Measurements from ENCODE around the gene ZNF638.
A peak's percentile ranks its signal among the peaks of the same experiment; 100 is the strongest.
"Not testable (repeated sequence)": the region's sequence is repeated elsewhere in the genome, so short reads cannot be mapped to it uniquely, and the experiment has no call there.

ZNF638 gene, protein sequence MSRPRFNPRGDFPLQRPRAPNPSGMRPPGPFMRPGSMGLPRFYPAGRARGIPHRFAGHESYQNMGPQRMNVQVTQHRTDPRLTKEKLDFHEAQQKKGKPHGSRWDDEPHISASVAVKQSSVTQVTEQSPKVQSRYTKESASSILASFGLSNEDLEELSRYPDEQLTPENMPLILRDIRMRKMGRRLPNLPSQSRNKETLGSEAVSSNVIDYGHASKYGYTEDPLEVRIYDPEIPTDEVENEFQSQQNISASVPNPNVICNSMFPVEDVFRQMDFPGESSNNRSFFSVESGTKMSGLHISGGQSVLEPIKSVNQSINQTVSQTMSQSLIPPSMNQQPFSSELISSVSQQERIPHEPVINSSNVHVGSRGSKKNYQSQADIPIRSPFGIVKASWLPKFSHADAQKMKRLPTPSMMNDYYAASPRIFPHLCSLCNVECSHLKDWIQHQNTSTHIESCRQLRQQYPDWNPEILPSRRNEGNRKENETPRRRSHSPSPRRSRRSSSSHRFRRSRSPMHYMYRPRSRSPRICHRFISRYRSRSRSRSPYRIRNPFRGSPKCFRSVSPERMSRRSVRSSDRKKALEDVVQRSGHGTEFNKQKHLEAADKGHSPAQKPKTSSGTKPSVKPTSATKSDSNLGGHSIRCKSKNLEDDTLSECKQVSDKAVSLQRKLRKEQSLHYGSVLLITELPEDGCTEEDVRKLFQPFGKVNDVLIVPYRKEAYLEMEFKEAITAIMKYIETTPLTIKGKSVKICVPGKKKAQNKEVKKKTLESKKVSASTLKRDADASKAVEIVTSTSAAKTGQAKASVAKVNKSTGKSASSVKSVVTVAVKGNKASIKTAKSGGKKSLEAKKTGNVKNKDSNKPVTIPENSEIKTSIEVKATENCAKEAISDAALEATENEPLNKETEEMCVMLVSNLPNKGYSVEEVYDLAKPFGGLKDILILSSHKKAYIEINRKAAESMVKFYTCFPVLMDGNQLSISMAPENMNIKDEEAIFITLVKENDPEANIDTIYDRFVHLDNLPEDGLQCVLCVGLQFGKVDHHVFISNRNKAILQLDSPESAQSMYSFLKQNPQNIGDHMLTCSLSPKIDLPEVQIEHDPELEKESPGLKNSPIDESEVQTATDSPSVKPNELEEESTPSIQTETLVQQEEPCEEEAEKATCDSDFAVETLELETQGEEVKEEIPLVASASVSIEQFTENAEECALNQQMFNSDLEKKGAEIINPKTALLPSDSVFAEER (N-terminal part only)

DNA sequence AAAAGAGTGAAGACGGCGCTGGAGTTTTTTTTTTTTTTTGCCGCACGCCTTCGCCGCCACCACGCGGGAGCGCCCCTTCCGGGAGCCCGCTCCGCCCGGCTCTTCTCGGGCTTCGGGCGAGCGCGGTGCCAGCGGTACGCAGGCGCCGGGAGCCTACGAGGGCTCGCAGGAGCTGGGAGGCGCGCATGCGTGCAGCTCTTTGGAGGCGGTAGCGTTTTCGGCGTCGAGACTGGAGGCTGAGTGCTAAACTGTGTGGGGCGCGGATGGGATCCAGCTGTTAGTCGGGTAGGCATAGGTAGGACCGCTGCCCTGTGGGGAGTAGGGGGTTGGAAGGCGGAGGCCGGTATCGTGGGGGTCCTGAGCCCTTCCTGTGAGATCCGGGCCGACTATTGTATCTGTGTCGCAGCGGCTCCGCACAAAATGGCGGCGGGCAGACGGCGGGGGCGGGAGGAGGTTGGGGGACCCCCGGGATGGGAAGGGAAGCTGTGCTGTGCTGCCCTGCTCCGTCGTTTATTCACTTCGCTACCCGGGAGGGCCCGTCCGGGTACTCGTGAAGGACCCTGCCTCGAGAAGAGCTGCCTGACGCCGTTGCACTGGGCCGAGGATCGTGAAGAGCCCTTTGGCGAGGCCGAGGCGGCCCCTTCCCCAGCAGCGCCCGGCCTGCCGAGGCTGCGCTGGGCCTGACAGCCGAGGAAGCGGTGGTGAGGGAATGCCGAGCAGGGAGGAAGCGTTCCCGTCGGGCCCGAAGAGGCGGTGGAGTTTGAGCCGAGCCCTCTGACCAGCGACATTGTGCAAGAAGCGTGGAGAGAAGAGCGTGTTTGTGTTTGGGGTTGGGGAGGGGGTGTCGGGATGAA lies at the start of gene ZNF638:
TSS of gene ZNF638 (plus strand) at position 202 of the 854 bp plus-strand sequence. CDS start 17,173 bp downstream, outside the sequence.
- DNase-seq (ENCODE audit: low read depth) = peak; percentile 81

DNA sequence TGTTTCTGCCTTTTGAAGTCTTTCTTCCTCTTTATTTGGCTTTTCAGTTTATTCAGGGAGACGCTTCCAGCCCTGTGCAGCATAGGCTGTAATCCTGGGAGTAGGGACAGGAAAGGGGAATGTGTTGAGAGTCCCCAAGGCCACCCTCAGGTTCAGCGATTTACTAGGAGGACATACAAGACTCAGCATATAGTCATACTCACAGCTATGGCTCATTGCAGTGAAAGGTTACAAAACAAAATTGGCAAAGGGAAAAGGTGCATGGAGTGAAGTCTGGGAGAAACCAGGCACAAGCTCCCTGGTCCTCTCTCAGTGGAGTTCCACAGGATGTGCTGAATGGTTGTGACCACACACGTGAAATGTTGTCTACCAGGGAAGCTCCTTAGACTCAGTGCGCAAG lies 49.6 kb upstream of the ZNF638 start:
- no peak for DNase-seq (ENCODE audit: low read depth)

DNA sequence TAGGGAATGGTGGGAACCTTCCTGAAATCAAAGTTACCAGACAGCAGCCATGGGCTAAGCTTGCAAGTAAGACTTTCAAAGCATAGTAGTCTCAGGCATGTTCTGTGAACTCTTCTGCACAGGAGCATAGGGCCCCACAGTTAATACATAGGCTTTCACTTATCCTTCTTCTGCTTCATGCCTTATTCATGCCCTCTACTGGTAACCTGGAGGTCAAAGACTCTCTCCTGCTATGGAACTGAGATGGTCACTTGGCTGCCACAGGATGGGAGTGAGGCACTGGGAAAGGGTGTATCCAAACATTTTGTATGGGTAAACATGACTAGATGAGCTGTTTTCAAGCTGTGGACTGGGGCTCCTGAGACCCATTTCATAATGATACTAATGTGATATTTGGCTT lies 49.1 kb upstream of the ZNF638 start:
- no peak for DNase-seq (ENCODE audit: low read depth)

DNA sequence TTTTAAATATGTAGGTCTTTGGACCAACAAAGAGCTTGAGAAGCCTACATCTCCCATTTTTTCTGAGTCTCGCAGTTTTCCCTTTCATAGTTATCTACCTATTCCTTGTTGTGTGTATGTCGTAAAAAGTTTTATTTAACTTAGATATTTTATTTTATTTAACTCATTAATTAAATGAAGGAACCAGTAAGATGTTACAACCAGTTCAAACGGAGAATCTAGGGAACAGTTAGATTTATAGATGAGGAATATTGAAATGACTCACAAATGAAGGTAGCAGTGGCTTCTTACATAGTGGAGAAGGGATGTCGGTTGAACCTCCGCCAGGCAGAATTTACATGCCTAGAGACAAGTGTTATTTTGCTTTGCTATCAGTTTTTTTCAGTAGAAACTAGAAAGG lies 48.5 kb upstream of the ZNF638 start:
- no peak for DNase-seq (ENCODE audit: low read depth)

DNA sequence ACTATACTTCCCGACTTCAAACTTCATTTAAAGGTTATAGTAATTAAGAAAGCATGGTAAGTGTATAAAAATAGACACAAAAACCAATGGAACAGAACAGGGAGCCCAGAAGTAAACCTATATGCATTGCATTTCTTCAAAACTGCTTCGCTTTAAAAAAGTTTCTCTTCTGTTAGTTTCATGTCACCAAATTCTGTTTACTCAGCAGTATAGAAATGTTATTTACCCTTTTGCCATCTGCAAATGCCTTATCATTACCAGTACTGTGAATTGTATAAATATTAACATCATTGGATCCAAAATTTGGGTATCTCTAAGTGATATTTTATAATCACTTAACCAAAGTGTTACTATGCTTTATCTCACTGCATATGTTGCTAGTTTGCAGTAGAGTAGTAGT lies 45.9 kb upstream of the ZNF638 start:
- DNase-seq (ENCODE audit: low read depth) = no peak

DNA sequence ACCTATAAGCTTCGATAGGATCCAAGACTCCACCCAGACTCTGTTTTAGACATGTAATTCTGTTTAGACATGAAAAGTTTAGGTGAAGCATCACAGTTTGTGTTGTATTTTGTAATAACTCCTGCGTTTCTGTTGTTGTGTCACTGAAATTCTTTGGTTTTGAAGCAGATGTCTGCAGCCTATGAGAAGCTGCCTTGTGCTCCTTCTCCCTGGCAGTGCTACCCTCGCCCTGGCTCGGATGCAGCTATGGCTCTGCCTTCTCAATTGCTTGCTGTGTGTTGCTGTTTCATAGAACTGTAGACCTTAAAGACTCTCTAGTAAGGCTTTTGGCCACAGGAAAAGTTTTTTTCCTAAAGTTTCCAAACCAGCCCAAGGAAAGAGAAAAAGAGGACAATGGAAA lies 40.2 kb upstream of the ZNF638 start:
- DNase-seq (ENCODE audit: low read depth) = no peak

GRCh38 chr2:71292159-71292558 lies 39.4 kb upstream of the ZNF638 start:
- no peak for DNase-seq (ENCODE audit: low read depth)

GRCh38 chr2:71298914-71299313 lies 32.7 kb upstream of the ZNF638 start:
- no peak for DNase-seq (ENCODE audit: low read depth)

DNA sequence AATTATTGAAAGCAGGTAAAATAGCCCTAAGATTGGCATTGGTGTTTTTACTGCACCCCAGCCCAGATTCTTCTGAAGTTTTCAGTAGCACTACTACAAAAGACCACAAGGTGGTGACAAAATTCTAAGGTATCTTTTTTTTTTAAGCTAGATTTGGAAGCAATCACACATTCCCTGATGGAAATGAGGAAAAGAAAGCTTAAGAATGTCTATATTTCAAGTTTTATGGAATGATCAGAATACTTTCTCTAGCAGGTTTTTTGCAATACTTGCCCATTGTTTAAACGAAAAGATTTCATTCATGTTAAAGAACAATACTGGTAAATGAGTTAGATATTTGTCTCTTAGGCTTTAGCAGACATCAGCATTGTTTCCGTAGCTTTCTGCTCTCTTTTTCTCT lies 32.1 kb upstream of the ZNF638 start:
- DNase-seq (ENCODE audit: low read depth) = no peak

GRCh38 chr2:71303849-71304248 lies 27.7 kb upstream of the ZNF638 start:
- no peak for DNase-seq (ENCODE audit: low read depth)

DNA sequence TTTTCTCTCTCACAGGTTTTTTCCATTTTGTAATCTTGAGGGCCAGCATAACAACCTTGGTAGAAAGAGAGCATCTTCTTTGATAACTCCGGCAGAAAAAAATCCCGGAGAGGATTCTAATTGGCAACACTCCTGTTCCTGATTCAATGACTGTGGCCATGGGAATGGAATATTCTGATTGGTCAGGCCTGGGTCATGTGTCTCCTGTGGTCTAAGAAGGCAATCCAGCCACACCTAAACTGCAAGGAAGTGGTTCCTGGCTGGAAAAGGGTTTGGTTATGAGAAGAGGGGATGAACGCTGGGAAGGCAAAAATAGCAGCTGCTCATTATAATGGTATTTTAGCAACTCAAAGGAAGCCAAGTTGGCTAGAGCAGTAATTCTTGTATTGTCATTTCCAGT lies 24.8 kb upstream of the ZNF638 start:
- no peak for DNase-seq (ENCODE audit: low read depth)

- DNase-seq (ENCODE audit: low read depth) = no peak
Measured at GRCh38 chr2:71313016-71313766, 18.4 kb upstream of the ZNF638 start.

- no peak for DNase-seq (ENCODE audit: low read depth)
Measured at GRCh38 chr2:71317060-71317459, 14.5 kb upstream of the ZNF638 start.

GRCh38 chr2:71317900-71318299 lies 13.7 kb upstream of the ZNF638 start:
- not testable (repeated sequence) for DNase-seq (ENCODE audit: low read depth)

DNA sequence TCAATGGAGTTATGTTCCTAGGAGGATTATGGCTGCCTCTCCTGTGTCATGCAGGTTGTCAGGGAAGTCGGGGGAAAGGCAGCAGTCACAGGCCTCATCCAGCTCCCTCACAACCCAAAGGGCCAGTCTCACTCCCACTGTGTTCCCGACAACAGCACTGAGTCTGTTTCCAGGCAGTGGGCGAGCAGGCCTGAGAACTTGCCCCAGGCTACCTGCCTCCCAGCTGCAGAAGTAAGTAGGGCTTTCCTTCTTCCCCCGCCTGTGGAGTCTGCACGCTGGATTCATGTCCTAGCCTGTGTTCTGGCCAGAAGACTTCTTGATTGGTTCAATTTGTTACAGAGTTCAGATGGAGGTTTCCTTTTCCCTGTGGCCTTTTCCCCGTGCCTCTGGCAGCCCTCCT lies 8.2 kb upstream of the ZNF638 start:
- DNase-seq (ENCODE audit: low read depth) = no peak

DNA sequence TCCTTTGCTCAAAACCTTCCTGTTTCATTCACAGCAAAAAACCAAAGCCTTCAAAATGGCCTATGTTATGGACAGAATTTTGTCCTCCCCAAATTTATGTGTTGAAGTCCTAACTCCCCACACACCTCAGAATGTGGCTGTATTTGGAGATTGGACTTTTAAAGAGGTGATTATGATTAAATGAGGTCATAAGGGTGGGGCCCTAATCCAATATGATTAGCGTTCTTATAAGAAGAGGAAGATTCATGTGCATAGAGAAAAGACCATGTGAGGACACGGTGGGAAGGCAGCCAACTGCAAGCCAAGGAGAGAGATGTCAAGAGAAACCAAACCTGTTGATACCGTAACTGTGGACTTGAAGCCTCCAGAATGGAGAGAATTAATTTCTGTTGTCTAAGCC lies 4.6 kb upstream of the ZNF638 start:
- DNase-seq (ENCODE audit: low read depth) = no peak

- DNase-seq (ENCODE audit: low read depth) = no peak
Measured at GRCh38 chr2:71327916-71328315, 3.7 kb upstream of the ZNF638 start.

DNA sequence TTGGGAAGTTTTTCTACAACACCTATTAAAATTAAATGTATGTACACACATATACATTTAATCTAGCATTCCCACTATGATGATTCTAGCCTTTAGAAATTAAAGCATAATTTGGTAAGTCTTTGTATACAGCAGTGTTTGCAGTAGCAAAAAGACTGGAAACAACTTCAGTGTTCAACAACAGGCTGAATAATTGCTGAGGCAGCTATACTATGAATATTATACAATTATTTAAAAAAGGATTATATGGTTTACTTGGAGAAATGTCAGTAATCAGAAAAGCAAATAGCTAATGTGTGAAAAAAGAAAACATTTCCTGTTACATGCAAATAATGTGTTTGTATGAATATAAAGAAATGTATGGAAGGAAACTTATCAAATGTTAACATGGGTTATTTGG lies 1.4 kb upstream of the ZNF638 start:
- DNase-seq (ENCODE audit: low read depth) = no peak

DNA sequence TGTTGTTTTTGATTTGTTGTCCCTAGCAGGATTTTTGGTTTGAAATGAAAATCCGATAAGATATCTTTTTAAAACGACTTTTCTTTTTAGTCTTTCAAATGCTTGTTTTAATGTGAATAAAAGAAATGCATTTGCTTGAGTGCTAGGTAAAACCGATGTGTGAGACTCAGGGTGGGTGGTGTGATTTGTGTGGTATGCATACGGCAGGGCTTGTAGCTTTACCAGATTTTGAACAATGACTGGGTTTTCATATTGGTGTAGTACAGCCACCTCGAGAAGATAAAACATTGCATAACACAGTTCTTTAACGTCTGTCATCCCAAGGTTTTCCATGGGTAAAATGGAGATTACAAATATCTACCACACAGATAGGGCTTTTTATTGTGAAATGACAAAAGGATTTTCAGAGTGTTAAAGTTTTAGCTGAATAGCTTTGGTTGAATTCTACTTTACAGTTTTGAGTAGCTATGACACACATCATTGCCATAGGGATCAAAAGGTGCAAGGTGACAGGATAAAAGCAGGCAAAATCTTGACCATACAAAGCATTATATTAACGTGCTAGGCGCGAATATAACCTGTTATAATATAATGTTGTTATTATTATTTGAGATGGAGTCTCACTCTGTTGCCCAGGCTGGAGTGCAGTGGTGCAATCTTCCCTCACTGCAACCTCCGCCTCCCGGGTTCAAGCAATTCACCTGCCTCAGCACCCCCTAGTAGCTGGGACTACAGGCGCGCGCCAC lies 824 bp upstream of the ZNF638 start:
- DNase-seq (ENCODE audit: low read depth) = no peak

DNA sequence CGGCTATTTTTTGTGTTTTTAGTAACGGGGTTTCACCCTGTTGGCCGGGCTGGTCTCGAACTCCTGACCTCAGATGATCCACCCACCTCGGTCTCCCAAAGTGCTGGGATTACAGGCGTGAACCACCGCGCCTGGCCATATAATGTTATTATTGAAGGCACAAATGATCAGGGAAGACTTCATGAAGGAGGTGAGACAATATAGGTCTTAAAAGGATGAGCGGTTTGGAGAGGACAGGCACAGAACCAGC lies 326 bp upstream of the ZNF638 start:
- DNase-seq (ENCODE audit: low read depth) = peak; percentile 3

Measured in stimulated activated CD8-positive, alpha-beta memory T cell treated with anti-CD3 and anti-CD28 coated beads, Interleukin-15, amount 100 ng/mL, for 24 hours (primary cell).